GM19372 (cell line): Measurements from ENCODE around the gene SPRED2.

Experiments used
- ATAC-seq: cut with Tn5 transposase; IDR thresholded peaks from one replicate; pipeline ENCODE4 v1.9.1; 2021; ENCODE audit warnings: mild to moderate bottlenecking, low read depth, moderate library complexity; ENCODE audit not compliant: unreplicated experiment

Gene SPRED2

DNA sequence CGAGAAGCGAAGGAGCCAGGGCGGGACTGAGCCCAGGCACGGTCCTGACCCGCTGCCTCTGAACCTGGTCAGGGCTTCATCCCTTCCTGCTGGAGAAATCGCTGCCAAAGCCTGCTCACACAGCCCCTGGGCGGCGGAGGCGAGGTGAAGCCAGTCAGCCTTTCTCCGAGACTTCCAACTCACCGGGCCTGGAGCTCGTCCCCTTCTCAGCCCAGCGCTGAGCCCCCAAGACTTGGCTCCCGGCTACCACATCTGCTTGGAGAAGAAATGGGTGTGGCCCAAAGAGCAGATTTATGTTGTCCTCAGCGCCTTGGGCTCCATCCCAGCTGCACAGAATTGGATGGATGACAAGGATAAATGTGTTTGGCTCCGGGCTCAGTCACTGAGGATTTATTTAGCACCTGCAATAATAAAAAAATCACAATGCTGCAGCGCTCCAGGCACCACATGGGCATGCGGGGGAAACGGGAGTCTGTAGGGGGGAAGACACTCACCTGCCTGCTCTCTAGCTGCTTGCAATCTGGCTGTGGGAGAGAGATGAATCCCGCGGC lies 139.9 kb downstream of the SPRED2 start:
- ATAC-seq: no peak

- no peak for ATAC-seq
These were observed 140.3 kb downstream of the SPRED2 start for GRCh38 chr2:65292106-65292400.

GRCh38 chr2:65291216-65292105 lies 140.9 kb downstream of the SPRED2 start:
- no peak for ATAC-seq

DNA sequence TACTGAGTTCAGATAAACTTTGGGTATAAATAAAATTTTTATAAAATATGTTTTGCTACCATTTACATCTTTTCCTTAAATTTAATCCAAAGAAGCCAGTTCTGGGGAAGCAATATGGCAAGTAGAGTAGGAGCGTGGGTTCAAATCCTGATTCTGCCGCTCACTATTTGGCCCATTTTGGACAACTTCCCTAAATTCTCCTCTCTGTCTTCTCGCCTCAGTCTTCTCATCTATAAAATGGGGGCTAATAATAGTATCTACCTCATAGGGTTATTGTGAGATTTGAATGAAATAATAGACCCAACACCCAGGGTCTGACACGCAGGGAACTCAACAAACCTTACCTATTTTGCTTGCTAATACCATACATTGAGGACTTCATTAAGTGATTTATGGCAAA lies 145.0 kb downstream of the SPRED2 start:
- ATAC-seq: no peak

DNA sequence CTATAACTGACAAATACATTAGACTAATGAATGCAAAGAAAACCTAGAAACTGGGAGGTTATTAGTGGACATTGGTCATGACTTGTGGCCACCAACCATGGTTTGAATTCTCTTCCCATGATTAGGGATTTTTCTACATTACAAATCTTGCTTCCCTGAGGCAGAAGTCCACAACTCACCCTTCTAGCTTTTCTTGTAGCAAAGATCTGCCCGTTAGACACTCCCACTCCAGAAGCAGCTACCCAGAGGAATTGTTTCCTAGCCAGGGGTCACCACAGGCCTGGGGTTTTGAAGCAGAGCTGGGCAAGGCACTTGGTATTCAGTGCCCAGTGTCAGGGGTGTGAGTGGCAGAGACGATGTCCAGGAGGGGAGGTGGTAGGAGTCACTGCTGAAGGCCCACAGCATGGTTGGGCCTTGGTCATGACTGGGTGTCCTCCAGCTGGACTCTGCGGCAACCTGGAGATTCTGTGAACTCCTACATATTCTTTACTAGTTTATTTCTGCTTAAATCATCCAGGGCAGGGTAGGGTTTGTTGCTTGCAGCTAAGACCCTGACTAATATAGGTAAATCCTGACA lies 149.8 kb downstream of the SPRED2 start:
- no peak for ATAC-seq

- ATAC-seq: no peak
These were observed 150.6 kb downstream of the SPRED2 start for GRCh38 chr2:65281627-65282351.

DNA sequence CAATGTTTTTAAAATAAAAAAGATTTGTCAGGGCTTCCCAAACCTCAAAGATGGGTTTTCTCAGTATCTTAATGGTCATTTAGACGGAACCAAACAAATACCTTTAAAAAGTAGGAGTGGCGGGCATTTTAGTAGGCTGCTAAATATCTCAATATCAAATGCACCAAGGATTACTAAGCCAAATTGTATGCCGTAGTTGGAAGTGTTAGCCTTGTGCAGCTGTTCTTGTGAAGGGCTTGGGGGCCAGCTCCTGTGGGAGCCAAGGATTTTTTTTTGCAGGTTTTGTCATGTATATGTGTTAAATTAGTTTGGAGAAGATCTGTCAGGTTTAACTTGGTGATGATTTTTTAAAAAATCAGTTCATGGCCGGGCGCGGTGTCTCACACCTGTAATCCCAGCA lies 152.6 kb downstream of the SPRED2 start:
- ATAC-seq: no peak

DNA sequence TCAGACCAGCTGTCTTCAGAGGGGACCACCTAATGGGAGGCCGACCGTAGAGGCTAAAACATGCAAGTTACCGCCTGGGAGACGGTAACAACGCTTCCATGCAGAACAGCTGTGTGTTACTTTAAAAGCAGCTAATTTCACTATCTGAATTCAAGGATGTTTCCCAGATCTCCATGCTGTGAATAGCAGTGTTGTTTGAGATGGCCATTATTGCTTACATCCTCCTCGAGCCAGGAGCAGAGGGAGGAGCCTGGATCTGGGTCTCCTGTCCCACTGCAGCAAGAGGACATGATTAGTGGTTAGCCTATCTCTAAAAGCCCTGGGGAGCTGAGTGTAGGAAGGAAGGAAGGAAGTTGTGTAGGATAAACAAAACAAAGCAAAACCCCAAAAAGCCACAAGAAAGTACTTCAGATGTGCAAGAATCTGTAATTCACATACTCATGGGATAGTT lies 153.8 kb downstream of the SPRED2 start:
- ATAC-seq: no peak

GRCh38 chr2:65277791-65278483 lies 154.5 kb downstream of the SPRED2 start:
- no peak for ATAC-seq

GRCh38 chr2:65277118-65277517 lies 155.3 kb downstream of the SPRED2 start:
- ATAC-seq: no peak

- no peak for ATAC-seq
These were observed 155.8 kb downstream of the SPRED2 start for GRCh38 chr2:65276609-65277008.

GRCh38 chr2:65275141-65275915 lies 157.1 kb downstream of the SPRED2 start:
- no peak for ATAC-seq

DNA sequence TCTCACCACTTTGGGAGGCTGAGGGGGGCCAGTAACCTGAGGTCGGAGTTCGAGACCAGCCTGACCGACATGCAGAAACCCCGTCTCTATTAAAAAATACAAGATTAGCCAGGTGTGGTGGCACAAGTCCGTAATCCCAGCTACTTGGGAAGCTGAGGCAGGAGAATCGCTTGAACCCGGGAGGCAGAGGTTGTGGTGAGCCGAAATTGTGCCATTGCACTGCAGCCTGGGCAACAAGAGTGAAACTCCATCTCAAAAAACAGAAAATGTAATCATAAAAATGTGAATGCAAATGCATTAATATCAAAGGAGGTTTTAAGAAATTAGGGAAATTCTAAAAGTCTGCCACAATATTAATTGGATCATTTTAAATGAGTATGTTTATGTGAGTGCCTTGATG lies 159.1 kb downstream of the SPRED2 start:
- ATAC-seq: no peak

DNA sequence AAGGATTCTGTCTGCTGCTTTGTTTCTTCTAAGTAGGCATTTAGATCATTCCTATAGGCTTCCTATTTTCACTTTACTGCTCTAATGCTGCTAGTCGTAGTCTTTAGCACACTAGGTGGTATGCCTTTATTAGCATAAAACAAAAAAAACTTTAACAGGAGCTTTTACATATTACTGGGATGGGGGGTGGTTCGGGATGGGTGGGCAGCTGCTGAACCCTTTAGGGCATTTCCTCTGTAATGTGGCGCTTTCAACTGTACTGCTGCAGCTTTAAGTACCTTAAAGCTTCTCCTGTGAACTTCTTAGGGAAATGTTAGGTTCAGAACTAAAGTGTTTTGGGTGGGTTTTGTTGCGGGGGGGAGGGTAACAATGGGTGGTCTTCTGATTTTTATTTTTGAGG lies 163.4 kb downstream of the SPRED2 start:
- no peak for ATAC-seq

DNA sequence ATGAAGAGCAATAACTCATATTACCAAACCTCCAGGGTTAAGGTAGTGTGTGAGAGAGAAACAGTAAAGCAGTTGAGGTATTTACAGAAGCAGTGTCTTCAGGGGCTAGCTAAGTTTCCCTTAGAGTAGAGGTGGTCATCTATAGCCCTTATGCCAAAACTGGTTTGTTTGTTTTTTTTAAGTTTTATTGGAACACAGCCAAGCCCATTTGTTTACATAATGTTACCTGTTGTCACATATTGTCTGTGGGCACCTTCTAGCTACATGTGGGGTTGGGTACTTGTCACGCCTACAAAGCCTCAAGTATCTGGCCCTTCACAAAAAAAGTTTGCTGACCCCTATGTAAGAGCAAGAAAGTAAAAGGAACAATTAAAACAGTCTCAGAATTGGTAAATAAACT lies 165.4 kb downstream of the SPRED2 start:
- no peak for ATAC-seq

- ATAC-seq: no peak
These were observed 166.7 kb downstream of the SPRED2 start for GRCh38 chr2:65265671-65266045.

- ATAC-seq: no peak
These were observed 167.4 kb downstream of the SPRED2 start for GRCh38 chr2:65264821-65265670.

DNA sequence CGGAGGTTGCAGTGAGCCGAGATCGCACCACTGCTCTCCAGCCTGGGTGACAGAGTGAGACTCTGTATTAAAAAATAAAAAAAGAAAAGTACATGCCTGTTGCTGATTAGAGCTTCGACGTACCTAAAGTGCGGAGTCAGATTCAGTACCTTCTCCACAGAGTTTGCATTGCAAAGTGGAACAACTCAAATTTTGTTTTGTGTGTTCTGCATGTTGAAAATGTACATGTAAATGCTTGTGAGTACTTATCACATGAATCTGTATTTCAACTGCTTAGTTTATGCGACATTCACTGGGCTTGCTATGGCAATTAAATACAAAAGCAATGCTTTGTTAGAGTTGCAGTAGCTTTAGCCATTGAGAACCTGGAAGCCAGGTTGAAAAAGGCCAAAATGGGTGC lies 168.4 kb downstream of the SPRED2 start:
- ATAC-seq: no peak

- ATAC-seq: no peak
These were observed 169.1 kb downstream of the SPRED2 start for GRCh38 chr2:65263262-65263661.
